NCI-H748 (cell line): ENCODE results near the gene IMPDH2.

Source experiments
- DNase-seq: peaks from one replicate; lab custom pipeline; 2025; ENCODE audit not compliant: unreplicated experiment; lab: John Stamatoyannopoulos, UW

The IMPDH2 gene

GRCh38 chr3:48984663-48985062 is 44.5 kb downstream of the IMPDH2 start:
- no peak for DNase-seq

- no peak for DNase-seq
These were observed 46.1 kb downstream of the IMPDH2 start for GRCh38 chr3:48983096-48983495.

- no peak for DNase-seq
These were observed 46.5 kb downstream of the IMPDH2 start for GRCh38 chr3:48982686-48983085.

- no peak for DNase-seq
These were observed 47.2 kb downstream of the IMPDH2 start for GRCh38 chr3:48982016-48982415.

GRCh38 chr3:48980295-48980694 is 48.9 kb downstream of the IMPDH2 start:
- no peak for DNase-seq

- no peak for DNase-seq
These were observed 49.7 kb downstream of the IMPDH2 start for GRCh38 chr3:48979451-48979850.
